GM12873 (cell line): ENCODE results near the gene ARHGEF38.

Source experiments
- TF ChIP-seq, protein P1 (sequence below): IDR thresholded peaks from 2 replicates; pipeline ENCODE4 v1.5.1; 2012; ENCODE audit warnings: low read depth, mild to moderate bottlenecking, moderate library complexity, low read length, control low read depth; ENCODE audit not compliant: insufficient read depth; ENCODE audit errors: missing control alignments

The ARHGEF38 gene

DNA sequence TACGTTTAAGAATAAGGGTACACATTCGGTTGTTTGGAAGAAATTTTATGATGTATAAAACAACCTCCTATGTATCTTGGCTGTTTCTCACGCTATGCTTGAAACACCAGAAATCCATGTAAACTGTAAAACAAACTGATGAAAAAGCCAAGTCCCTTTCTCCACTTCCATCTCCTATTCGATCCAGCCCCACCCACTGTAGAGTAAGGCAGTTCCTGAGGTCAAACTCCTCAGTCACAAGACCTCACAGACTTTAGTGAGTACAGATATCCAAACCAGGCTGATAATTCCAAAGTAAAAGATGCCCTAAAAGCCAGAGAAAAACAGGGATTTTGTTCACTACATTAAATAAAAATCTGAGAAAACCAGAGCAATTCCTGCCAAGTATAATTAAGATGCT, 45.6 kb downstream of the ARHGEF38 start:
- TF ChIP-seq, protein P1, sequence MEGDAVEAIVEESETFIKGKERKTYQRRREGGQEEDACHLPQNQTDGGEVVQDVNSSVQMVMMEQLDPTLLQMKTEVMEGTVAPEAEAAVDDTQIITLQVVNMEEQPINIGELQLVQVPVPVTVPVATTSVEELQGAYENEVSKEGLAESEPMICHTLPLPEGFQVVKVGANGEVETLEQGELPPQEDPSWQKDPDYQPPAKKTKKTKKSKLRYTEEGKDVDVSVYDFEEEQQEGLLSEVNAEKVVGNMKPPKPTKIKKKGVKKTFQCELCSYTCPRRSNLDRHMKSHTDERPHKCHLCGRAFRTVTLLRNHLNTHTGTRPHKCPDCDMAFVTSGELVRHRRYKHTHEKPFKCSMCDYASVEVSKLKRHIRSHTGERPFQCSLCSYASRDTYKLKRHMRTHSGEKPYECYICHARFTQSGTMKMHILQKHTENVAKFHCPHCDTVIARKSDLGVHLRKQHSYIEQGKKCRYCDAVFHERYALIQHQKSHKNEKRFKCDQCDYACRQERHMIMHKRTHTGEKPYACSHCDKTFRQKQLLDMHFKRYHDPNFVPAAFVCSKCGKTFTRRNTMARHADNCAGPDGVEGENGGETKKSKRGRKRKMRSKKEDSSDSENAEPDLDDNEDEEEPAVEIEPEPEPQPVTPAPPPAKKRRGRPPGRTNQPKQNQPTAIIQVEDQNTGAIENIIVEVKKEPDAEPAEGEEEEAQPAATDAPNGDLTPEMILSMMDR, result no peak

DNA sequence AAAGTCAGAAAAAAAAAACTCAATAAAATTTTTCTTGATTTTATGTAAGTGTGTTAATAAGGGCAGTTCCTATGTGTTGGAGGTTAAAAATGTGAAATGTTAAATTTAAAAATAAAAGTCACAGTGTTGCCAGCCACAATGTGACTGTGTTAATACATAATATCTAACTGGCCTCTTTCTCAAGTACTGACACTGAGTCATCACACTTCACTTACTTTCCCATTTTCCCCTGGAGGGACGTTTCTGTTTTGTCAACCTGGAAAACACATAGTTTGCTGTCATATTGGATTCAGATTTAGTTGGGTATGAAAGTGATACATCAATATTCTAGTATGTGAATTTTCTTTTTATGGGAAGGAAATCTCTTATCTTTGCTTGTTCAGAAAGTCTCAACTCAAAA, 46.4 kb downstream of the ARHGEF38 start:
- TF ChIP-seq, protein P1, result no peak

DNA sequence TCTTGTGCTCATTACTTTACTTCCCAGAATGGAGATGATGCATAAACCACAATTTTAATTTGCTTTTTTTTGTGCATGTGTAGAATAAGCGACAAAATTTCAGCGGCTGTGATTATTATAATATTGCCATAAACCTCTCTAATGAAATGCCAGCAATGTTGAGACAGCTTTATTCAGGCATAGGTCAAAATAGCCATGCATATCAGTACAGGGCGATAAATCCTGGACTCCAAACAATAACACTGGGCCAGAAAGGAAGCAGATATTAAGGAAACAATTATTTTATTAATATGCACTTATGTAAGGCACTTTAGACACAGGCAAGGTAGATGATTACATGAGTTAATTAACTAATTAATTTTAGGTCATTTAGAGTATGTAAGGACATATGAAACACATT, 47.1 kb downstream of the ARHGEF38 start:
- TF ChIP-seq, protein P1, result no peak

DNA sequence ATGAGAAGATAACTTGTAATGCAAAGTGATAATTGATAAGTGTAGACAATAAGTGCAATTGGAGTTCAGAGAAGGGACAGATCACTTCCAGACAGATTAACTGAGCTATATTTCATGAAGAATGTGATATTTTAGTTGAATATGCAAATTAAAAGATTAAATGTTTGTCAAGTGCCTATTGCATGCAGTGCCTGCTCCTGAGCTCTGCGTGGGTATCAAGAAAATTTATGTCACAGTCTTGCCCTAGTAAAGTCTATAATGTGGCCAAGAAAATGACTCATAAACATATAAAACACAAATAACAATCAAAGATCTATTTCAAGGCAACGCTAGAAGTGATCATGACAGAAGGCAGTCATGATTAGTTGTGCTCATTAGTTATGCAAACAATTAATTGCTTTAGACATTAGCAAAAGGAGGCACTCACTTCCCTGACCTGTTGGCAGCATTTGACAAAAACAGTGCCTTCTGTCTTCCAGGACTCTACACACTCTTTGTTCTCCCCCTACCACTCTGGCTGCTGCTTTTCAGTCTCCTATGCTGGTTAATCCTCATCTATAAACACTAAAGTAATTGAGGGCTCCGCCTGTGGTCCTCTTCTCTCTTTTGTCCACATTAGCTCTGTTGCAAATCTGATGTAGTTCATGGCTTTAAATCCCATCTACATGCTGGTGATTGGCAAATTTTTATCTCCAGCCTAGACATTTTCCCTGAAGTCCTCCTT, 47.7 kb downstream of the ARHGEF38 start:
- TF ChIP-seq, protein P1, result no peak

DNA sequence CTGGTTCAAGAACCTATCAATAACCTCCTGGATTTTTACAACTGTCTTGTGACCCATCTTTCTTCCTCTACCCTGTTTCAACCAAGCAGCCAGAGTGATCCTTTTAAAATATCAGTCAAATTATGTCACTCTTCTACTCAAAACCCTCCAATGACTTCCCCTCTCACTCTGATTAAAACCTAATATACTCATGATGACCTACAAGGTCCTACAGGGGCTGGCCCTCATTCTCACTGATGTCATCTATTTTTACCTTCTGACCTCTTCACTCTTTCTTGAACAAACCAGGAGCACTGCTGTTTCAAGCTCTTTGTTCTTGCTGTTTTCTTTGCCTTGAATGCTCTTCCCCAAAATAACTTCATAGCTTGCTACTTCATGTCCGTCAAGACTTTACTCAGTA, 48.5 kb downstream of the ARHGEF38 start:
- TF ChIP-seq, protein P1, result no peak

DNA sequence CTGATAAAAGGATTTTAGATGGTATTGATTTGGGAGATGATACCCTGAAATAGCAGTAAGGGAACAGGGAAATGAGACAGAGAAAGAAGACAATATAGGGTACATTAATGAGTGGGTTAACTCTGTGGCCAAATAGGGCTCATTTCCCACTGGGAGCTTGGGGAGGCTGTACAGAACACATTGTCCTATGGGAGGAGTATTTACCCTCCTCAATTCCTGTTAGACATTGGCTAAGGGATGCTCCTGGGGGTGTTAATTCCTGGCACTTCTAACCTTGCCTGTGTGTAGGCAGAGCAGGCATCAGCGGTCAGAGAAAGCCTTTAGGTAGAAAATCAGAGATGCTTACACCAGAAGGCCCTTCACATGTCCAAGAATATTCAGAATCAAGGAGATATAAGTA, 49.0 kb downstream of the ARHGEF38 start:
- TF ChIP-seq, protein P1, result no peak

DNA sequence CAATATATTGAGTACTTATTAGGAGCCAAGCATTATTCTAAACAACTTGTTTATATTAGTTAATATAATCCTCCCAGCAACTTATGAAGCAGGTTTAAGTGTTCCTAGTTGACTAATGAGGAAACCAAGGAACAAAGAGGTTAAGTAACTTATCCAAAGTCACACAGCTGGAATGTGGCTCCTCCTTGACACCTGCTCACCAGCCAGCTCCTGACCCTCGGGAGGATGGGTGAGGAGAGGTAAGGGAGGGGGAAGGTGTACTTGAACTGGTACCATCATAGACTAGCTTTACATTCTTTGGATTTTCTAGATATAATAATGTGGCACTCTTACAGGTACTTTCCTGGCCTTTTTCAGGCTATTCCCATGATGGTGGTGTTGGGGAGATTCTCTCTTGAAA, 50.7 kb downstream of the ARHGEF38 start:
- TF ChIP-seq, protein P1, result no peak
